Superior temporal gyrus (tissue), 1 donor: ENCODE results near the gene TRIM15.
"Not testable (repeated sequence)": the region's sequence is repeated elsewhere in the genome, so short reads cannot be mapped to it uniquely, and the experiment has no call there.

Source experiments
- DNase-seq: peaks from one replicate; pipeline ENCODE4 v3.0.0-alpha.2; 2016; ENCODE audit errors: extremely low spot score

Gene TRIM15

DNA sequence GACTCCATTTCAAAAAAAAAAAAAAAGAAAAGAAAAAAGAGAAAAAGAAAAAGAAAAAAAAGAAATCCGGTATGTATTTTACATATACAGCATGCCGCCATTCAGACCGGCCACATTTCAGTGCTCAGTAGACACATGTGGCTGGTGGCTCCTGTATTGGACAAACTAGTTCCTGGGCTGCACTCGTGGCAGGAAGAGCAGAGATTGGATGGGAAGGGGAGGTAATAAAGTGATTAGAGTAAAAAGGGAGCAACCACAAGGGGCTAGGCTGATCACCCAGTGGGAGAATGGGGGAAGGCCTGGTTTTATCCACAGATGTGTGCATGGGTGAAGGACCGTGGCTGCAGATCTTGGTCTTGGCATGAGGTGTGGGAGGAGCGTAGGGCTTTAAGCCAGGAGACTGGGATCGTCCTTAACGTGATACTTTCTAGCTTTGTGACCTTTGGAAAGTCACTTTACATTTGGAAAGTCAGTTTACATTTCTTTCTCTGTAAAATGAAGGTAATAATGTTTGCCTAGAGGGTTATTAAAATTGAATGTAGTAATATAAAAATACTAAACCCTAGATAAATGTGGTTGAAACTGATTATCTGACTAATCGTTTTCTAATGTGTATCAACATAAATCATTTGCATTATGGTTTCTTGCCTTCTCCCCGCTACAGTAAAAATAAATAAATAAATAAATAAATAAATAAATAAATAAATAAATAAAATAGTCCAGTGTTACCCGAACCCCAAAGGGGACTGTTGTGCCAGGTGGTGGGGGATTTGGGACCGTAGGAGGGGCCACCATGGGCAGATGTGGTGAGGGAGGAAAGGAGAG lies 869 bp upstream of the TRIM15 start:
- no peak for DNase-seq

DNA sequence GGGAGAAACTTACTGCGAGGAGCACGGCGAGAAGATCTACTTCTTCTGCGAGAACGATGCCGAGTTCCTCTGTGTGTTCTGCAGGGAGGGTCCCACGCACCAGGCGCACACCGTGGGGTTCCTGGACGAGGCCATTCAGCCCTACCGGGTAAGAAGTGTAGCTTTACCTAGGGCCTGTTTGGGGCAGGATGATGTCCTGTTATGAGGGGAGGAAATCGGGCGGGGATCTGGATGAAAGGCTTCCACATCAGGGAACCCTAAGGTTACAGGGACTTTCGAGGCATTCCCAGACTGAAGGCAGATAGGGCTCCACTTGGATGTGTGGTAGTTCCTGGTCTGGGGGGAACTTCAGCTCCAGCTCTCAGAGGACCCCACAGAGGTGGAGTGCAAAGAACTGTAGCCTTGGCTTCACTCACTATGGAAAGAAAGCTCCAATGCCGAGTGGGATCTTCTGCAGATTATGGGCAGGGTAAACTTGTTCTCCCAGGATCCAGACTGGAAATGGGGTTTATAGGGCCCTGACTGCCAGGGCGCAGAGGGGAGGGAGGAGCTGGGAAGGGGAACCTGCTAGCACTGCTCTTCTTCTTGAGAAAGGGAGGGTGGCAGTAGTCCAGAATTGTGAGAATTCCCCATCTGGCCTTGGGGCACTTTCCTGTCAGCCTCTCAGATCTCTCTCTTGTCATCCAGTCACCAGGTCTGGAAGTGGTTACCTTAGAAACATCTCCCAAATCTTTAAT lies 740 bp downstream of the TRIM15 start:
- DNase-seq: no peak

DNA sequence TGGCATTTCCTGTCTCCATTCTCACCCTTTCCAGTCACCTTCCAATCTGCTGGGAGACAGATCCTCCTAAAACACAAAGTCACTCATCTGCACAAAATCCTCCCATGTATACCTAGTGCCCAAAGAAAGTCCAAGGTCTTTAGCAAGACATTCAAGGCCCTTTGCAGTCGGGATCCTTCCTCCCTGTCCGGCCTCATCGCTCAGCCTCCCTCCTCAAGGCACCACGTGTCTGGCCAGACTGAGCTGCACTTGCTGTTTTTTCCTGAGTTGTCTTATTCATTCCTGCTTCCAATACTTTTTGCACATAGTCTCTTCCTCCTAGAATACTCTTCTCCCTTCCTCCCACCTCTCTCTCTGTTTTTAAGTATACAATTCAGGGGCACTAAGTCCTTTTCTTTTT lies 1.4 kb downstream of the TRIM15 start:
- no peak for DNase-seq

DNA sequence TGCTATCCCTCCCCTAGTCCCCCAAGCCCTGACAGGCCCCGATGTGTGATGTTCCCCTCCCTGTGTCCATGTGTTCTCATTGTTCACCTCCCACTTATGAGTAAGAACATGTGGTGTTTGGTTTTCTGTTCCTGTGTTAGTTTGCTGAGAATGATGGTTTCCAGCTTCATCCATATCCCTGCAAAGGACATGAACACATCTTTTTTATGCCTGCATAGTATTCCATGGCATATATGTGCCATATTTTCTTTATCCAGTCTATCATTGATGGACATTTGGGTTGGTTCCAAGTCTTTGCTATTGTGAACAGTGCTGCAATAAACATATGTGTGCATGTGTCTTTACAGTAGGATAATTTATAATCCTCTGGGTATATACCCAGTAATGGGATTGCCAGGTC lies 1.9 kb downstream of the TRIM15 start:
- not testable (repeated sequence) for DNase-seq

DNA sequence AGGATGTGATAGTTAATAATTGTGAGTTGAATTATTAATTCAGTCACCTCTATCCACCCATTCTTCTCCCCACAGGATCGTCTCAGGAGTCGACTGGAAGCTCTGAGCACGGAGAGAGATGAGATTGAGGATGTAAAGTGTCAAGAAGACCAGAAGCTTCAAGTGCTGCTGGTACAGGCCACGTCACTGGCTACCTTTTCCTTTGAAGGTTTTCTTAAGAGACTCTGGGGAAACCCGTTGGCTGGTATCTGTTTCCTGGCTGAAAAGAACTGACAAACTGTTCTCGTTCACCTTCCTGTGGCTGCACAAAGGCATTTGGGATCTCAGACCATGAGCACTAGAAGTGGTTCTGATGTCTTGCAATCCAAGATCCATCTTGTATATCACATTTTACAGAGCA lies 3.8 kb downstream of the TRIM15 start:
- DNase-seq: no peak

DNA sequence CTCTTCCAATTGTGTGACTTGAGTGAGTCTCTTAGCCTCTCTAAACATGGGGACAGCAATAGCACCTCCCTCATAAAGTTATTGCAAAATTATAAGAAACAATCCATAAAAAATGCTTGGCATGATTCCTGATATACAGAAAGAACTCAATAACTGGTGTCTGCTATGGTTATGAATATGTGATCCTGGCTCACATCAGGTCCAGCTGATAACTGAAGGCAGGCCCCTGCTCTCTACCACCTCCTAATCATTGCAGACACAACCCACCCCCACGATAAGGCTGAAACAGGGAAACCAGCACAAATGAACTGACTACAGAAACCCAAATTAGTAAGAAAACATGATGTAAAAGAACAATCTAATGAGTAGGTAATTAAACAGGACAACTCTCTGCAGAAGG lies 5.4 kb downstream of the TRIM15 start:
- DNase-seq: no peak

DNA sequence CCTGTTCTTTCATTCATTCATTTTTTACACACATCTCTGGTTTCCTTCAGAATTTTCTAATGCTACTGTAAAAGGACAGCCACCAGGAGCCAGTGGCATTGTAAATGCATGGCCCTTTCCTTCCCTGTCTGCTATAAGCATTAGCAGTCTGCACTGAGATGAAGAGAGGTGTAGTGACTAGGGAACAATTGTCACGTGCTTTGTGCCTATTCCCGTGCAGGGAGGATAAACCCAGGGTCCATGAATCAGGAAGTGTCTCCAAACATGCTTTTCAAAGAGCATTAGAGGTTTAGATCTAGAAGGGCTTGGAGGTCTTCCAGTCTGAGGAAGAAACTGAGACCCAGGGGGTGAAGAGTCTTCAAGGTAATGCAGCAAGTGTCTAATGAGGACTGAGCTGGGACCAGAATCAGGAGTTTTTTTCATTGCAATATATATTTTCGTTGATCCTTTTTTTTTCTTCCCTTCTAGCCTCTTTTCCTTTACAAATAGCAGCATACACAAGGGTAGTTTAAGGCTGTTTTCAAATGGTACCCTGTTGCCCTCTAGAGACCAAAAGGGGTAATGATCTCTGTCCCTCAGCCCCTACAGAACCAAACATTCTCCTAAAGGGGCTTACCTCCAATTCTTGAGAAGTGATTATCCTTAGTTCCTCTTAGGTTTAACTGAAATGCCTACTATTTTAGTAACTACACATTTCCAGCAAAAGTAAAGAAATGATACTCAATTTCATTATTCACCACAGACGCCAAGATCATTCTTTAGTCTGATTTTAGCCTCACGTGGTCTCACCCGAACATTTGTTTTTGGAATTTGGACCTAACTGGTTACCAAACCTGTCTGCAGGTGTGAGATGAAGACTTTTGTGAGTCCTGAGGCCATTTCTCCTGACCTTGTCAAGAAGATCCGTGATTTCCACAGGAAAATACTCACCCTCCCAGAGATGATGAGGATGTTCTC lies 6.6 kb downstream of the TRIM15 start:
- peak; percentile 72 for DNase-seq

DNA sequence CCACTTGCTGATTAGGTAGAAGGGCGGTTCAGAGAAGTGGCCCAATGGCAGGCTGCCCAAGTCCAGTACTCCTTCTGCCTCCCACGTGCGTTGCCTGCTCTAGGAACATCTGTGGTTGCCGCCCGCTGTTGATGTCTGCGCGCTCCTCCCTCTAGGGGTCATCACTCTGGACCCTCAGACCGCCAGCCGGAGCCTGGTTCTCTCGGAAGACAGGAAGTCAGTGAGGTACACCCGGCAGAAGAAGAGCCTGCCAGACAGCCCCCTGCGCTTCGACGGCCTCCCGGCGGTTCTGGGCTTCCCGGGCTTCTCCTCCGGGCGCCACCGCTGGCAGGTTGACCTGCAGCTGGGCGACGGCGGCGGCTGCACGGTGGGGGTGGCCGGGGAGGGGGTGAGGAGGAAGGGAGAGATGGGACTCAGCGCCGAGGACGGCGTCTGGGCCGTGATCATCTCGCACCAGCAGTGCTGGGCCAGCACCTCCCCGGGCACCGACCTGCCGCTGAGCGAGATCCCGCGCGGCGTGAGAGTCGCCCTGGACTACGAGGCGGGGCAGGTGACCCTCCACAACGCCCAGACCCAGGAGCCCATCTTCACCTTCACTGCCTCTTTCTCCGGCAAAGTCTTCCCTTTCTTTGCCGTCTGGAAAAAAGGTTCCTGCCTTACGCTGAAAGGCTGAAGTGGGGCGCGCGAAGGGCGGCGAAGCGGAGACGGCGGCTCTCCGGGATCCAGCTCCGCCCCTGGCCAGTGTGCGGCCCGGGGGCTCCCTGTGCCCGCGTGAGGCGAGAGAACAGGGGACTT lies 8.5 kb downstream of the TRIM15 start:
- DNase-seq: no peak

DNA sequence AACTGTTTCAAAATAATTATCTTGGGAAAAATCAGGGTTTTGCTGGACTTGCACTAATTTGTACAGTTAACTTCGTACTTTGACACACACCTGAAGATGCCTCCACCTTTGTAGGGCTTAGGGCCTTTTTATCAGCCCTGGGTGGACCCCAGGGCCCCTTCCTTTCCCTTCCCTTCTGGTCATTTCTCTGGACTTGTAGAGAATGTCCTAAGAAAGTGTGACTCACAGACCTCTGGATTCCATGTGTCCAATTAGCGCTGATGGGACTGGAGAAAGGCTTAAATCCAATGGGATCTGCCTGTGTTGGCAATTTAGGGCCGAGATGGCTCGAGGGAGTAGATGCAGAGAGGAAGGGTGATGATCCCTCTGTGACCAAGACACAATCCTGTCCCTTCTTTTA lies 9.3 kb downstream of the TRIM15 start:
- DNase-seq: no peak

DNA sequence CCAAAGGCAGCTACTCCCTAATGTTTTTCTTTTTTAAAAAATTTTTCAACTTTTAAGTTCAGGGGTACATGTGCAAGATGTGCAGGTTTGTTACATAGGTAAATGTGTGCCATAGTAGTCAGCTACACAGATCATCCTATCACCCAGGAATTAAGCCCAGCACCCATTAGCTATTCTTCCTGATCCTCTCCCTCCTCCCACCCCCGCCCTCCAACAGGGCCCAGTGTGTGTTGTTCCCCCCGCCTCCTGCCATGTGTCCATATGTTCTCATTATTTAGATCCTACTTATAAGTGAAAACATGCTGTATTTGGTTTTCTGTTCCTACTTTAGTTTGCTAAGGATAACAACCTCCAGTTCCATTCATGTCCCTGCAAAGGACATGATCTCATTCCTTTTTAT lies 12.4 kb downstream of the TRIM15 start:
- DNase-seq: no peak

DNA sequence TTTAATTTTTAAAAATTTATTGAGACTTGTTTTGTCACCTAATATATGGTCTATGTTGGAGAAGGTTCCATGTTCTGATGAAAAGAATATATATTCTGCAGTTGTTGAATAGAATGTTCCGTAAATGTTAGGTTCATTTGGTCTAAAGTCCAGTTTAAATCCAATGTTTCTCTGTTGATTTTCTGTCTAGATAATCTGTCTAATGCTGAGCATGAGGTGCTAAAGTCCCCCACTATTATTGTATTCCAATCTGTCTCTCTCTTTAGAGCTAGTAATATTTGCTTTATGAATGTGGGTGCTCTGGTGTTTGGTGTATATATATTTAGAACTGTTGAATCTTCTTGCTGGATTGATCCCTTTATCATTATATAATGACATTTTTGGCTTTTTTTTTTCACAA lies 15.5 kb downstream of the TRIM15 start:
- DNase-seq: no peak

DNA sequence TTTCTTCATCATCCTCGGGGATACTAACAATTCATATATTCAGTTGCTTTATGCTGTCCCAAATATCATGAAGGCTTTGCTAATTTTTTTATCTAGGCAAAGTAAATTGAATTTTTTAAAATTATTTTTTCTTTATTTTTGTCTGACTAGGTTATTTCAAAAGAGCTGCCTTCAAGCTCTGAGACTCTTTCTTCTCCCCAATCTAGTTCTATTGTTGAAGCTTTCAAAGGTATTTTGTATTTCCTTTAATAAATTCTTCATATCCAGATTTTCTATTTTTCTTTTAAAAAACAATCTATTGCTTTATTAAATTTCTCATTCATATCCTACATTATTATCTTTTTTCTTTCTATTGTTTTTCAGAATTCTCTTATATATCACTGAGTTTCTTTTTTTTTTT lies 16.8 kb downstream of the TRIM15 start:
- DNase-seq: no peak

DNA sequence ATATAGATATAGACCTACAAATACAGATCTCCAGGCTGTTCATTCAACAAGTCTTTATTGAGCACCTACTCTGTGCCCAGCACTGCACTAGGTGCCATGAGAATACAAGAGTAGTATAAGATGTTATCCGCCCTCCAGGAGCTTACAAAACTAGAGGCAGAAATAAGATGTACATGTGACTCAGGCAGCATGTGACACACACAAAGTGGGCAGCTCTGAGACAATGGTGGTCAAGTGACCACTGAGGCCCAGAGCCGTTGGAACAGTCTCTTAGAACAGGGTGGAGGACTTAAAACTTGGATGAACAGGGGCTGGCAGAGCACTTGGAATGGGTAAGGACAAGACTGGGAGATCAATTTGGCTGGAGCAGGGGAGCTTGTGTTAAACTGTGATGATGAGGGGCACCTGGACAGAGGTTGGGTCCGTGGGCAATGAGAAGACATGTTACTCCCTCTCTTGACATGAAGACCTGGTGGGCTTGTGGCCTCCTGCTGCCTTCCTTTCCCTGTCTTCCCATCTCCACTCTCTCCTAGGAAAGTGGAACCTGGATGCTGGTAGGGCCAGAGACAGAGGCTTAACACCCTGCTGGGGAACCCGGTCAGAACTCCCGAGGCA lies 21.2 kb downstream of the TRIM15 start:
- DNase-seq: no peak

DNA sequence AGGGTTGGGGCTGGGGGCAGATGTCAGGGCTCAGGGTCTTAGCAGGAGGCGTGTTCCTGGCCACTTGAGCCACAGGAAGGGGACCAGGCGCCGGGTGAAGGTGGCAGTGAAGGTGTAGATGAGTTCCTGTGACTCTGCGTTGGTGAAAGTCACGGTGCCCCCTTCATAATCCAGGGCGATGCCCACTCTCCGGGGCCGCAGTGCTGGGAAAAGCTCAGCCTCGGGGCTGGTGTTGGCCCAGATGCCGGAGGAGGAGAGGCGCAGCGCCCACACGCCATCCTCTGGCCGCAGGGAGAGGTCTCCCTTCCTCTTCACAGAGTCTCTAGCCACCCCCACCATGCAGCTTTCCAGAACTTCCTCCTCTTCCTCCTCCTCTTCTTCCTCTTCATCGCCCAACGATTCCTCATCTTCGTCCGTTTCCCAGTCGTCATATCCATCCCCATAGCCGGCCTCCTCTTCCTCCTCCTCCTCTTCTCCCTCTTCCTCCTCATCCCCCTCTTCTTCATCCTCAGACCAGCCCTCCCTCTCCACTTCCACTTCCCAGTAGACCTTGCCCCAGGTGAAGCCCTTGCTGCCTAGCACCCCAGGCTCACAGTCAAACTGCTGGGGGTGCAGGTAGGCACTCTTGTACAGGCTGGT lies 22.6 kb downstream of the TRIM15 start:
- no peak for DNase-seq

DNA sequence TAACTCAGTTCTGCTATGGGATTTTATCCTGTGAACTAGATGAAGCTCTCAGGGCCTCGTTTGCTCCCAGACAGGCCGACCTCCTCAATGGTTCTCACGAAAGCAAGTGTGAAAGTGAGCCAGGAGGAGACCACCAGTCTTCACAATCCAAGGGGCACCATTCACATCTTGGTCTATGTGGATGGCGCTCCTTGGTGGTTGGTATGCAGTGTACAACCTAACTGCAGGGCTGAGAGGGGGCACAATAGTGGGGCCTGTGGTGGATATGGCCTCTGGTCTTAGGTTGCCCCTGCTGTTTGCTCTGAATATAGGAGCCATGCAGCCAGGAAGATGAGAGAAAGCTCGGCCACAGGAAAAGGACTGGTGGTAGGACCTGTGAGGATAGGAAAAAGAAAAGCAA lies 25.2 kb downstream of the TRIM15 start:
- no peak for DNase-seq

DNA sequence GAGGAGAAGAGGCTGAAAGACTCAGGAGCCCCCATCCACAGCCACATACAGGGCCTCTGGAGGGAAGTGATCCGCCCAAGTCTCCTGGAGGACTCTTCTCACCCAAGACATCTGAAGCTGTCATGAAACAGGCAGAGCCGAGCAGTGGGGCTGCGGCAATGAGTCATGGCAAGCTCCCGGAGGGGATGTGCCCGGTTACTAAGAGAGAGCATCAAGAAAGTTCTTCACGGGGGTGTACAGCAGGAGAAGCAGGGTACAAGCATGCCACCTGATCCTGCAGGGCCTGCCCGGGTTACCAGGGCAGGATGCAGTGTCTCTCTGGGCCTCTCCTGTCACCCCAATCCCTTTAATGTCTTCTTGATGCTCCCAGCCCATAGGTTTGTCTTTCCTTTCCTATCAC lies 28.7 kb downstream of the TRIM15 start:
- no peak for DNase-seq

DNA sequence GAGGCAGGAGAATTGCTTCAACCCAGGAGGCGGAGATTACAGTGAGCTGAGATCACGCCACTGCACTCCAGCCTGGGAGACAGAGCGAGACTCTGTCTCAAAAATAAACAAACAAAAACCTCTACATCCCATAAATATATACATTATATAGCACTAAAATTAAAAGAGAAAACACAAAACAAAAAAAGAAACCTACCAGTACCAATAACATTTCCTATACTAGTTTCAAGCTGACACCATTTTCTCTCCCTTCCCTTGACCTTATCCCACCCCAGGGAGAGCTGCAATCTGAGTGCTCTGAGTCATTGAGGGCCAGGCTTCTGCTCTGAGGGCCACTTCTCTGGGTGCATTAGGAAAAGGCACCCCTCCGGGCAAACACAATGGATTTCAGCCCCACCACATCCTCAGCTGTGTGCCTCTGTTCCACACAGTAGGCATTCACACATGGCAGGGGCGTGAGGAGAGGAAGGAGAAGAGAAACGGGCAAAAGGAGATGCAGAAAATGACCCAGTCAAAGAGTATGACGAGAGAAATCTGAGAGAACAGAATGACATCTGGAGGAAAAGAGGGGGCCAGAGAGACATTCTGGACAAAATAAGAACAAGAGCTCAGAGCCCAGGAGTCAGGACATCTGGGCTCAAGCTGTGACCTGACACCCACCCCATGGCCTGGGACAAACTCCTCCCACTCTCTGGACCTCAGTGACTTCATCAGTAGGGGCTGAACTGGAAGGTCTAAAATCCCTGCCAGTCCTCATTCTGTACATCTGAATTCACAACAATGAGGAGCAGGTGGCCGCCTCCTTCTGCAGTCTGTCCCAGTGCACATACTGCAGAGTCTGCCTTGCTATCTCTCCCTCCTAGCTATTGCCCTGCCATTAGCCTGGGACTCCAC lies 31.7 kb downstream of the TRIM15 start:
- no peak for DNase-seq

DNA sequence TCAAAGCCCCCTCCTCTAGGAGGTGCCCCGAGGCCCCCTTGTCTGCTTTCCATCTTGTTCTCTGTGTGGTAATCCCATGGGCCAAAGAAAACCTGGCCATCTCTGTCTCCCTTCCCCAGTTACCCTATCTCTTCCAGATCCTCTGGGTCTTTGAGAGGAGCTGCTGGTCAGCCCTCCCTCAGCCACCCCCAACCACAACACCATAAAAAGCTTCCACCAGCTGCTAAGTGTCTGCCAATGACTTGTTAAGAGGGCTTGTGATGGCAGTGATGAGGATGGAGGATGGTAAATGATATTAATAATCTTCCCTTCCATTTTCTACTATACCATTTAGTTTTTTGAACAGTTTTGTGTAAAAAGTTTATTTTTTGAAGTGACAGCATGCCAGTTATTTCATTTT lies 32.6 kb downstream of the TRIM15 start:
- no peak for DNase-seq

DNA sequence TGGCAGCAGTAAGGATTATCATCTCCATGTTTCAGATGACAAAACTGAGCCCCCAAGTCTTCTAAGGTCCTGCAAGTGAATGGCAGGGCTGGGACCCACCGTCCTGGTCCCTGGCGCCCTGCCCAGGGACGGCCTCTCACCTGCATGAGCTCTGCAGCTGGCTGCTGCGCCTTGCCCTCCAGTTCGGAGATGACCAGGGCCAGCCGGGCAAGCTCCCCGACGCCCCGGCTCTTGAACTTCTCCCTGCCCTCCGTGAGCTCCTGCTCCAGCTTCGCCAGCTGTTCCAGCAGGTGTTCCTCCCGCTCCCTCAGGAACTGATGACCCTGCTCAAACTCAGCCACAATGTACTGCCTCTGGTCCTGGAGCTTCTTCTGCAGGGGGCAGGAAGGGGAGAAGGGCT lies 33.0 kb downstream of the TRIM15 start:
- DNase-seq: no peak
